Chondrocyte (in vitro differentiated cells): ENCODE results near the gene RB1. TPM values are rescaled to one million over a fixed set of nuclear protein-coding genes. Genes with fewer than 3 reads are reported as not detected.

Experiments
- DNase-seq: peaks from one replicate; pipeline ENCODE4 v3.0.0; 2021; ENCODE audit warnings: mixed read lengths, low spot score
- H3K27ac Mint-ChIP-seq: one replicate; pipeline ENCODE4 v1.8.0; 2021; ENCODE audit warnings: mild to moderate bottlenecking, moderate library complexity, mixed read lengths; ENCODE audit not compliant: unreplicated experiment
- H3K27me3 Mint-ChIP-seq: 2 replicates; pipeline ENCODE4 v1.8.0; 2021; ENCODE audit warnings: low read depth, mixed read lengths
- H3K36me3 Mint-ChIP-seq: 2 replicates; pipeline ENCODE4 v1.8.0; 2021; ENCODE audit warnings: low read depth, mixed read lengths
- H3K4me1 Mint-ChIP-seq: 2 replicates; pipeline ENCODE4 v1.8.0; 2021; ENCODE audit warnings: low read depth, mild to moderate bottlenecking, mixed read lengths
- H3K4me3 Mint-ChIP-seq: one replicate; pipeline ENCODE4 v1.8.0; 2021; ENCODE audit warnings: mild to moderate bottlenecking, moderate library complexity, mixed read lengths; ENCODE audit not compliant: unreplicated experiment
- H3K9me3 Mint-ChIP-seq: 2 replicates; pipeline ENCODE4 v1.8.0; 2021; ENCODE audit warnings: low read depth, mixed read lengths
- total RNA-seq: library from RNA; stranded (reverse); gene quantifications from 3 replicates; pipeline ENCODE4 v1.2.1, GENCODE V29; 2021
- TF ChIP-seq, protein P1 (sequence below): fragments of 200-600 bp; sonication (generic); IDR thresholded peaks from 2 replicates; pipeline ENCODE4 v1.5.0; 2021; ENCODE audit warnings: antibody characterized with exemption, mild to moderate bottlenecking, moderate library complexity

RB1 gene
- total RNA-seq, 1 donor from 2014 or later, result 33.4 TPM

DNA sequence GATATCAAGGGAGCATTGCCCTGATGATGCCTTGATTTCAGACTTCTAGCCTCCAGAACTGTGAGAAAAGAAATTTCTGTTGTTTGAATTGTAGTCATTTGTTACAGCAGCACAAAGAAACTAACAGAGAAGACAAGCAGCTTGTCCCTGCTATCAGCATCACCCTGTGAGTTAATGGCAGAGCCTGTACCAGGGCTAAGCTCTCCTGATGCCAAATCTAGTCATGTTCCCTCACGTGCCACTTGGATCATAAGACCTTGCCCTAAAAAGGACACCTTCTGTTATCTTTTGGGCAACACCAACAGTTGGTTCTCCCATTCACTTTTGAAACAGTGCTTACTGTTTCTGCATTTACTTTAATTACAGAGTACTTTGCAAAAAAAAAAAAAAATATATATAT, 214.5 kb downstream of the RB1 start:
- Mint-ChIP-seq H3K27me3 (no peaks in the 10 kb centered on the region), H3K4me3 (no peak overlapping the region), H3K36me3 (peaks cover 2% of the 10 kb centered on the region), H3K4me1 (no peaks in the 10 kb centered on the region), H3K27ac (no peak overlapping the region), H3K9me3 (no peaks in the 10 kb centered on the region)
- DNase-seq, result no peak
- TF ChIP-seq, protein P1, sequence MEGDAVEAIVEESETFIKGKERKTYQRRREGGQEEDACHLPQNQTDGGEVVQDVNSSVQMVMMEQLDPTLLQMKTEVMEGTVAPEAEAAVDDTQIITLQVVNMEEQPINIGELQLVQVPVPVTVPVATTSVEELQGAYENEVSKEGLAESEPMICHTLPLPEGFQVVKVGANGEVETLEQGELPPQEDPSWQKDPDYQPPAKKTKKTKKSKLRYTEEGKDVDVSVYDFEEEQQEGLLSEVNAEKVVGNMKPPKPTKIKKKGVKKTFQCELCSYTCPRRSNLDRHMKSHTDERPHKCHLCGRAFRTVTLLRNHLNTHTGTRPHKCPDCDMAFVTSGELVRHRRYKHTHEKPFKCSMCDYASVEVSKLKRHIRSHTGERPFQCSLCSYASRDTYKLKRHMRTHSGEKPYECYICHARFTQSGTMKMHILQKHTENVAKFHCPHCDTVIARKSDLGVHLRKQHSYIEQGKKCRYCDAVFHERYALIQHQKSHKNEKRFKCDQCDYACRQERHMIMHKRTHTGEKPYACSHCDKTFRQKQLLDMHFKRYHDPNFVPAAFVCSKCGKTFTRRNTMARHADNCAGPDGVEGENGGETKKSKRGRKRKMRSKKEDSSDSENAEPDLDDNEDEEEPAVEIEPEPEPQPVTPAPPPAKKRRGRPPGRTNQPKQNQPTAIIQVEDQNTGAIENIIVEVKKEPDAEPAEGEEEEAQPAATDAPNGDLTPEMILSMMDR, result no peak

DNA sequence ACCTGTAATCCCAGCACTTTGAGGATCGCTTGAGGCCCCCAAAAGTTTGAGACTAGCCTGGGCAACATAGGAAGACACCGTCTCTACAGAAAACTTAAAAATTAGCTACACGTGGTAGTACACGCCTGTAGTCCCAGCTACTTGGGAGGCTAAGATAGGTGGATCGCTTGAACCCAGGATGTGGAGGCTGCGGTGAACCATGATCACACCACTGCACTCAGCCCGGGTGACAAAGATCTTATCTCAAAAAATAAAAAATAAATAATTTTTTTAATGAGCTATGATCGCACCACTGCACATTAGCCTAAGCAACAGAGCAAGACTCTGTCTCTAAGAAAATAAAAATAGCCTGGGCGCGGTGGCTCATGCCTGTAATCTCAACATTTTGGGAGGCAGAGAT, 222.7 kb downstream of the RB1 start:
- no peaks in the 10 kb centered on the region for H3K27me3 Mint-ChIP-seq
- no peak for DNase-seq
- H3K27ac Mint-ChIP-seq, result no peak overlapping the region
- H3K36me3 Mint-ChIP-seq, result no peaks in the 10 kb centered on the region
- TF ChIP-seq, protein P1, result no peak
- no peaks in the 10 kb centered on the region for H3K9me3 Mint-ChIP-seq
- H3K4me3 Mint-ChIP-seq, result no peak overlapping the region
- H3K4me1 Mint-ChIP-seq, result peaks cover 3% of the 10 kb centered on the region

DNA sequence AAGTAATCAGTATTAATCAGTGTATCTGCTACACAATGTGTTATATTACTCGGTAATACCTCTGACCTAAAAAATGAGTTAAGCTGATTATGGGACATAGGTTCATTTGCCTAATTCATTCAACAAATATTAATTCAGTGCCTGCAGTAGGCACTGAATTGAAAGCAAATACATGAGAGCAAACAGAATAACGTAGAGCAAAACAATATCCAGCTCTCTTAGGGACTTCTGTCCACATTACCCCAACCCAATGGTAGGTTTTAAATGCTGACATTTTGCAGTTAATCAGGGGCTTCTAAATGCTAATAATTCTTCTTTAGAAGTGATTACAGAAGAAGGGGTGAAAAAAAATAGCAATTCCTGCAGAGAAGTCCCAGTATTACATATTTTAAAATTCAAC, 224.4 kb downstream of the RB1 start:
- Mint-ChIP-seq H3K27me3 (no peaks in the 10 kb centered on the region), H3K4me3 (no peak overlapping the region), H3K36me3 (no peaks in the 10 kb centered on the region), H3K4me1 (peaks cover 13% of the 10 kb centered on the region), H3K27ac (no peak overlapping the region), H3K9me3 (no peaks in the 10 kb centered on the region)
- TF ChIP-seq, protein P1, result no peak
- no peak for DNase-seq

DNA sequence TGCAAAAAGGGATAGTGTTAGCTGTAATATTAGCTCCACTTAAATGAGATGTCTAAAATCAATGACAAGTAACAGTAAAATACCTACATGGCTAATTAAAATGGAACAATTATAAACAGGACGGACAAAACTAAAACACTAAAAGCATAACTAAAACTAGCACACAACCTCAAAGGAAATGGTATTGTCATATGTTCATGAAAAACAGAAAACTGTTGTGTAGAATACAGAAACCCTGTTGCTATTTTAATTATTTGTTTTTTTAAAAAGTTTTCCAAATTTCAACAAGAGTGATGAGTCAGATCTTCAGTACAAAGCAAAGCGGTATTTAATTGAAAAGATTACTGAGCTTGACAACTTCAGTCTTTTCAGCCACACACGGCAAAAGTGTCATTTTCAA, 225.2 kb downstream of the RB1 start:
- peaks cover 19% of the 10 kb centered on the region for H3K4me1 Mint-ChIP-seq
- no peak for DNase-seq
- no peak overlapping the region for H3K27ac Mint-ChIP-seq
- no peaks in the 10 kb centered on the region for H3K9me3 Mint-ChIP-seq
- TF ChIP-seq, protein P1, result no peak
- no peak overlapping the region for H3K4me3 Mint-ChIP-seq
- no peaks in the 10 kb centered on the region for H3K27me3 Mint-ChIP-seq
- H3K36me3 Mint-ChIP-seq, result no peaks in the 10 kb centered on the region

DNA sequence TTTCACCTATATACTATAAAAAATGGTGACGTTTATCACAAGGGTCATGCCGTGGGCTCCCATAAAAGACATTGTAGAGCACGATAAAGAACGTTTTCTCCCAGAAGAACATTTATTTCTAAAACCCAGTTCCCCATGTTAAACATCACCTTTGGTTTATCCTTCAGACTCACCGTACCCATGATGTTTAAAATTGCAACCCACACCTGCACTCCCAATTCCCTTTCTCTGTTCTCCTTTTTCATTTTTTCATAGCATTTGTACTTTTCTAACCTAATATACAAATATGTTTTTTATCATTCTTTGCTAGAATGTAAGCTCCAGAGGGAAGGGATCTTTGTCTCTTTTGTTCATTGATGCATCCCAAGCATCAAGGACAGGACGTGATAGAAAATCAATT, 227.3 kb downstream of the RB1 start:
- Mint-ChIP-seq H3K36me3 (no peaks in the 10 kb centered on the region), H3K4me3 (no peak overlapping the region), H3K9me3 (no peaks in the 10 kb centered on the region), H3K27me3 (no peaks in the 10 kb centered on the region), H3K27ac (no peak overlapping the region), H3K4me1 (peaks cover 21% of the 10 kb centered on the region)
- DNase-seq, result no peak
- TF ChIP-seq, protein P1, result no peak

Other genes starting within 250 kb of the RB1 start
- 32.5 to 45.1 TPM (median 34.6 TPM) in 3 replicates for gene MED4, start 208.6 kb upstream of the RB1 start, total RNA-seq
- gene ITM2B, start 70.5 kb upstream of the RB1 start, total RNA-seq, result 339 to 450 TPM (median 350 TPM) in 3 replicates
- gene LPAR6, start 109.4 kb downstream of the RB1 start, total RNA-seq, result 3.9 to 5.4 TPM (median 4.1 TPM) in 3 replicates
- 8.6 to 13.3 TPM (median 9.4 TPM) in 3 replicates for gene RCBTB2, start 229.3 kb downstream of the RB1 start, total RNA-seq